Measurements from ENCODE around the gene KRT34. TPM values are rescaled to one million over a fixed set of nuclear protein-coding genes. Genes with fewer than 3 reads are reported as not detected.

The KRT34 gene
- total RNA-seq, 1 donor from 2014 or later: not detected

DNA sequence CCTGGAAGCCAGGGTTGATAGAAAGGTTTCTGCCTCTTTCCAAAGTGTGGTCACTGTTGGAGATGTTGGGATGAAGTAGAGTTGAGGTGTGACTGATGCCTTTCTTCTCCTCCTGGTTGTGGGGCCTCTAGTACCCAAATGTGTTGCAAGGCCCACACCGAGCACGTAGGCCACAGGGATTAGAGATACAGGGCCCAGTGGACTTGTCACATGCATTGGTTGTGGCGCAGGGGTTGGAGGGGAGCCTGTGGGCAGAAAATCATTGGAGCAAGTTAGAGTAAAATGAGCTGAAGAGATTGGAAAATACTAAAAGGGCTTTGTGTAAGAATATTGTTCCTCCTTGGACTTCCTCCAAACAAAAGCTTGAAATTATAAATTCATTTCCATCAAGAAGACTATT is 36.1 kb downstream of the KRT34 start:
- TF ChIP-seq, protein P1, sequence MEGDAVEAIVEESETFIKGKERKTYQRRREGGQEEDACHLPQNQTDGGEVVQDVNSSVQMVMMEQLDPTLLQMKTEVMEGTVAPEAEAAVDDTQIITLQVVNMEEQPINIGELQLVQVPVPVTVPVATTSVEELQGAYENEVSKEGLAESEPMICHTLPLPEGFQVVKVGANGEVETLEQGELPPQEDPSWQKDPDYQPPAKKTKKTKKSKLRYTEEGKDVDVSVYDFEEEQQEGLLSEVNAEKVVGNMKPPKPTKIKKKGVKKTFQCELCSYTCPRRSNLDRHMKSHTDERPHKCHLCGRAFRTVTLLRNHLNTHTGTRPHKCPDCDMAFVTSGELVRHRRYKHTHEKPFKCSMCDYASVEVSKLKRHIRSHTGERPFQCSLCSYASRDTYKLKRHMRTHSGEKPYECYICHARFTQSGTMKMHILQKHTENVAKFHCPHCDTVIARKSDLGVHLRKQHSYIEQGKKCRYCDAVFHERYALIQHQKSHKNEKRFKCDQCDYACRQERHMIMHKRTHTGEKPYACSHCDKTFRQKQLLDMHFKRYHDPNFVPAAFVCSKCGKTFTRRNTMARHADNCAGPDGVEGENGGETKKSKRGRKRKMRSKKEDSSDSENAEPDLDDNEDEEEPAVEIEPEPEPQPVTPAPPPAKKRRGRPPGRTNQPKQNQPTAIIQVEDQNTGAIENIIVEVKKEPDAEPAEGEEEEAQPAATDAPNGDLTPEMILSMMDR (IDR thresholded peaks at IDR 0.05): no peak
- no peak overlapping the region for H3K27ac ChIP-seq
- peaks cover 2% of the 10 kb centered on the region for H3K4me1 ChIP-seq
- no peaks in the 10 kb centered on the region for H3K27me3 ChIP-seq
- DNase-seq (no peak), ATAC-seq (no peak)
- intact Hi-C loops (cut with DNase I): no loop called here
- no peak overlapping the region for H3K4me3 ChIP-seq
- H3K9me3 ChIP-seq: no peaks in the 10 kb centered on the region
- H3K36me3 ChIP-seq: no peaks in the 10 kb centered on the region

DNA sequence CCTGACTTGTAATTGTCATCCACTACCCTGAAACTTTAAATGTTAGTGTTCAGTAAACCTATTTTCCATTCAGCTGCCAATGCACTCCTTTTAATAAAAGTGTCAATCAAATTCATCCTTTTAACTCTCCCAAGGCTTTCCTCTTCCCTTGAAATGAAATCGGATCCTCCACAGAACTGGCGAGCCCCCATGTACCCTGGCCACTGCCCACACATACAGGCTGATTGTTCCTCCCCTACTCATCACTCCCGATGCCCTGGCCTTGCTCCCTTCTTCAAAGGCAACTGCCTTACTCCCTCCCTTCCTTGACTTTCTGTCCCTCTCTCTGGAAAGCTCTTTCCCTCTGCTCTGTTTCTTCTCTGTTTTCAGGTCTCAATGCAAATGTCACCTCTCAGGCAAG is 39.1 kb downstream of the KRT34 start:
- ATAC-seq (no peak), DNase-seq (no peak)
- TF ChIP-seq, protein P1 (IDR thresholded peaks at IDR 0.05): no peak
- Histone ChIP-seq H3K27me3 (no peaks in the 10 kb centered on the region), H3K4me1 (peaks cover 20% of the 10 kb centered on the region), H3K27ac (no peak overlapping the region), H3K4me3 (no peak overlapping the region), H3K9me3 (no peaks in the 10 kb centered on the region), H3K36me3 (no peaks in the 10 kb centered on the region)
- intact Hi-C loops (cut with DNase I): no loop called here

DNA sequence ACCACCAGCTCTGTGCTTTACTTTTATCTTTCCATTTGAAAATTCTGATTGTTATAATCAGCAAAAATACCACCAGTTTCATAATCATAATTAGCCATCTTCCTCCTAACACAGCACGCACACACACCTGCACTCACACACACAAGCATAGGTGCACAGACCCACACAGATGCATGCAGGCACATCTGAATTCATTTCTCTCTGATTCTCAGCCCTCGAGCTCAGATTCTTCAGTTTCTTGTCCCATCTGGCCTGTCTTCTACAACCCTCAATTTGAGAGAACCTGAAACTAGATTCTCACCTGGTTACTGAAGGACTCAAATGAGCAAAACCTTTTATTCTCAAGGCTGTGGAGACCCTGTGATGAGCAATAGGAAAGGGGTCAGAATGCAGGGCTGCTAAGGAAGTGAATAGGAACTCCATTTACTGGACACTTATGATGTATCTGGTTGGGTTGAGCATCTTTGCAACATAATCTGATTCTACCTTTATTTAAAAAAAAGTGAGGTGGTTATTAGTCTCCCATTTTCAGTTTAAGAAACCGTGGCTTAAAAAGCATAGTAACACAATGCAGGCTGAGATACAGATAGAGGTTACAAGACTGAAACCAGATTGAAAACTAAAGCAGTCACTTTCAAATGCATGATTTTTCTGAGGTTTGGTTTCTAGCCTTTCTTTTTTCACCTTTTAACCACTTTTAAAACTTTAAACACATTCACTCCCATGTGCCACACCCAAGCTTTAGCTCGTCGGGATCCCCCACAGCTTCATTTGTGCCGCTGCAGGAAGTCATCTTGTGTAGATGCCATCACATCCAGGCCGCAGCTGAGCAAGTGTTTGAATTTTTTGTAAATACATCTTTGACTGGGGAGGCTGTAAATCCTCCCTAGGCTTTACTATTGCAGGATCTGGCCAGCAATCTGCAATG is 40.9 kb downstream of the KRT34 start:
- TF ChIP-seq, protein P1 (IDR thresholded peaks at IDR 0.05): no peak
- intact Hi-C loops (cut with DNase I): no loop called here
- ATAC-seq (no peak), DNase-seq (no peak)
- Histone ChIP-seq H3K27ac (no peak overlapping the region), H3K27me3 (no peaks in the 10 kb centered on the region), H3K9me3 (no peaks in the 10 kb centered on the region), H3K4me3 (no peak overlapping the region), H3K36me3 (no peaks in the 10 kb centered on the region), H3K4me1 (peaks cover 20% of the 10 kb centered on the region)

DNA sequence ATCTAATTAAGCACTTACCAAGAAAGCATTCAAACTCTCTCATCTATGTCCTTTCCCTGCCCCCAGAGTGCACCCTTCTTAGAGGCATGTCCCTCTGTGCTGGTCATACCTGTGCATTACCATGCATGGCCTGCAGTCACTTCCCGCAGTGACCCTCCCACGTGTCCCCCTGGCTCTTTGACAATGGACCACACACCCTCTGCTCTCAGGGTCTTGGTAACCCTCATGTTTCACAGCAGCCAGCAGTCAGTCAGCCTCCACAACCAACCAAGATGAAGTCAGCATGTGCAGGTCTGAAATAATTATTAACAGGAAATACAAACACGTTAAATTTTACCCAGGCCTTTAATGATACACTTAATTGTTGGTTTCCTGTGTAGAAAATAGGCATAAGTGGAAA is 41.6 kb downstream of the KRT34 start:
- DNase-seq: no peak
- H3K4me3 ChIP-seq: no peak overlapping the region
- H3K36me3 ChIP-seq: no peaks in the 10 kb centered on the region
- no peak for ATAC-seq
- intact Hi-C loops (cut with DNase I): no loop called here
- H3K27me3 ChIP-seq: no peaks in the 10 kb centered on the region
- TF ChIP-seq, protein P1 (IDR thresholded peaks at IDR 0.05): no peak
- peaks cover 20% of the 10 kb centered on the region for H3K4me1 ChIP-seq
- H3K9me3 ChIP-seq: no peaks in the 10 kb centered on the region
- H3K27ac ChIP-seq: no peak overlapping the region

DNA sequence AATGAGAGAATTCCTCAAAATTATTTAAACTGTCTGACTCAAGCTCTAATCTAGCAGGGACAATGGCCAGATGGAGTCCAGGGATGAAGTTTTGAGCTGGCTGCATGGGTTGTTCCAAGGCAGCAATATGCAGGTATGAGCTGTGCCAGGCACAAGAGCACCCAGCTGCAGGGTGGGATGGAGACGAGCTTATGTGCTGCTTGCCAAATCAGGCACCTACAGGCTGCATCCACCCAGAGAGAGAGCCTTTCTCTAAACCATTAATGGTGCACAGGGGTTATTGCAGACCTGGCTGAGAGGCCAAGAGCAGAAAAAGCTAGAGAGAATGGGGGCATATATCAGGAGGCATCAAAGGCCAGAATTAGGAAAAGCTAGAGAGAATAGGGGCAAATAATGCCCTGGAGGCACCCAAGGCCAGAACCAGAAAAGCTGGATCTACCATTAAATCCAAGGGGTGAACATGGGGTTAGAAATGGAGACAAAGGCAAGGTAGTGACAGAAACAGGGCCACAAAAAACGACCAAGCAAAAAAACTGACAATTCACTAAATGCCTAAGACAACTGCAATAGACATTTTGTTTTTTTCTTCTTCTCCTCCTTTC is 42.4 kb downstream of the KRT34 start:
- Histone ChIP-seq H3K27ac (peak overlapping the region; percentile 45), H3K36me3 (no peaks in the 10 kb centered on the region), H3K4me1 (peaks cover 20% of the 10 kb centered on the region), H3K9me3 (no peaks in the 10 kb centered on the region), H3K27me3 (no peaks in the 10 kb centered on the region), H3K4me3 (no peak overlapping the region)
- TF ChIP-seq, protein P1 (IDR thresholded peaks at IDR 0.05): no peak
- intact Hi-C loops (cut with DNase I): no loop called here
- ATAC-seq (no peak), DNase-seq (no peak)

Data from upper lobe of right lung (tissue), 1 donor.